GM19395 (cell line): ENCODE measurements around the gene SLC37A1.
"Not testable (repeated sequence)": the region's sequence is repeated elsewhere in the genome, so short reads cannot be mapped to it uniquely, and the experiment has no call there.

Source experiments
- ATAC-seq: cut with Tn5 transposase; IDR thresholded peaks from one replicate; pipeline ENCODE4 v1.9.1; 2021; ENCODE audit warnings: mild to moderate bottlenecking, moderate library complexity; ENCODE audit not compliant: unreplicated experiment

SLC37A1 gene

DNA sequence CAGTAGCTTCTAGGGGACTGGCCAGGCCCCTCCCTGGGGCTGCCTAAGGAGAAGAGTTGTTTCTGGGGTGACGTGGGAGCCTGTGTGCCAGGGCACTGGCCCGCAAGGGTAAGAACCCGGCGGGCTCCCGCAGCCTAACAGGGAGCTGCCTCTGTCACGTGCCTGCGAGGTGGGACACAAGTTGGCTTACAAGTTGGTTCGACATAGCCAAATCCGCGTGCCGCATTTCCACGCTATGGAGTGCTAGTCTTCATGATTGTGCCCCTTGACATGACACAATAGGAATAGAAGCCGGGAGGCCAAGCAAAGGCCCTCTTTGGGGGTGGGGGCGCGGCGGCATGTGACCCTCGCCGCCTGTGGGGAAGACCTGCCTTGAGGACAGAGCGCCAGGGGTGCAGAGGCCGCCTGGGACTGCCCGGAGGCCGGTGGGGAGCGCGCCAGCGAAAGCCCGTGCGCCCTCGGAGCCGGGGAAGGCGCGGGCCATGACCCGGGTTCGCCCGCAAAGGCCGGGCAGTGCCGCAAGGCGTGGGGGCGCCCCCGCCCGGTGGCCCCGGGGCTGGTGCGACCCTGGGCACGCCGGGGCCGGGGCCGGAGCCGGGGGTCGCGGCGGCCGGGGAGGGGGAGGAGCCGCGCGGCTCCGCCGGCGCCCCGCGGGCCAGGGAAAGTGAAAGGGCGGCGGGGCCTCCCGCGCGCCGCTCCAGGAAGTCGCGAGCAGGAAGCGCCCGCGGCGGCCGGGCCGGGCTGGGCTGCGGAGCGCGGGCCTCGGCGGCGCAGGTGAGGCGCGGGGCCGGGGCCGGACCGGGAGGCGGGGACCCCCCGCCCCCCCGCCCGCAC lies at the start of gene SLC37A1:
SLC37A1 (plus strand) TSS at position 702 of the 834 bp plus-strand sequence. CDS start 4,603 bp downstream, outside the sequence.
- ATAC-seq, result no peak

DNA sequence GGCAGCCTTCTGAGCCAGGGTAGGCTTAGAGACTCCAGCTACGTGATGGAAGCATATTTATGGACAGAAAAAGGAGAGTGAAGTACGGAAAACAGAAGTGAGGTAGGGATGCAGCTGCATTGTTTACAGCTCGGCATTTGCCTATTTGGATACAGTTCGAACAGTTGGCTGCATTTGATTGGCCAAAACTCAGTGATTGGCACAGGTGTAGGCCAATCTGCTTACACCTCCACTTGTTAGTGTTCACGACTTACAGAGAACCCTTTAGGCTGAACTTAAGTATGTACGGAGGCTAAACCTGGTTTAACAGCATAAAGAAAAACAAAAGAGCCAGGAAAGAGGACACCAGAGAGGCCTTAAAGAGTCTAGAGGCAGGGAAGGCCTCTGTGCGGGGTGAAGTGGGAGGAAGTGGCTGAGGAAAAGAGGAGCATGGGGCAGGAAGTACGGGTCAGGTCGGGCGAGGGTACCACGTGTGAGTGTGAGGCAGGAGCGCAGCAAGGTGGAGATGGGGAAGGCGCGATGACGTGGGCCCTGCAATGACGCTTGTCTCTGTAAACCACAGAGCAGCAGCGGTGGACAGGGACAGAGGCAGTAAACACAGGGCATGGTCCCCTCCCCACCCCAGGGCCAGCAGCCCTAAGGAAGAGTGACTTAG lies 49.7 kb upstream of the SLC37A1 start:
- no peak for ATAC-seq

DNA sequence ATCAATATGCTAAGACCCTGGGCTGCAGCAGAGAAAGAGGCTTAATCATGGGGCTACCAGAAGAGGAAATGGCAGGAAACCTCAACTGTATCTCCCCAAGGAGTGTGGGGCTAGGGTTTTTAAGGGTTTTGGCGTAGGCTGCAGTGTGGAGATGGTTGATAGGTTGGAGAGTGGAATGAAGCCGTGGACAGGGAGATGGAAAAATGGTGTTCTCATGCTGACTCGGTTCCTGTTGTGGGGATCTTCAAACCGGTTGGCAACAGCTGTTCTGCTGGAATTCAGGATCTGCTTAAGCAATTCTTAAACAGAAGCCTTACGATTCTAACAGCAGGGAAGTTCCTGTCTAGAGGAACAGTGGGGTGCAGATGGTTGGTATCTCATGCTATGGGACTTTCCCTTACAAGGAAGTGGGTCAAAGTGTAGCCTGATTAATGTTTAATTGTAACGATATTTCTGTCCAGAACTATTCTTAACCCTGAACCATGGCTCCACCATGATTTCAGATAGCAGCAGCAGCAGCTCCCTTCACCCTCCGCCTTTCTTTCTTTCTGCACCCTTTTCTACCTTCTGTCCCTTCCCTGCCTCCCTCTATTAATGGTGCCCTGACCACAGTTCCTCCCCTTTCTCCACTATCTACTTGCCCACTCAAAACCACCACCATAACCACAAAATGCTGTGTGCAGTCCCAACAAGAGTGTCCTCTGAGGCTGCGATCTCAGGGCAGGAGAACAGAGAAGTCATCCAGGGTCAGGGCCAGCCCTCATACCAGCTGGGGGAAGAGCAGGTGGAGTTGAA lies 48.4 kb upstream of the SLC37A1 start:
- peak; percentile 27 for ATAC-seq

DNA sequence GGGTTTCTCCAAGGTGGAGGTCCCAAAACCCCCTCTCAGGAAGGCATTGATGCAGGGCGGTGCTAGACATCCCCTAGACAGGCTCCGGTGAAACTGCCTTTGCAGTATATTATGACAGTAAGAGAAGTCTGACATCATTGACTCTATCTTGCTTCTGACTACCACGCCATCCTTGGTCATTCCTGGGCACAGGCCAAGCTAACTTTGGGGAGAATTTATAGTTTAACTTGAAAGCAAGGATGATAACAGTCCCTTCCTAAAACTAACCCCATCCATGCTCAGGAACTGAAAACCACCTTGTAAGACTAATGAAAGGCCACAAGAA lies 47.9 kb upstream of the SLC37A1 start:
- ATAC-seq, result peak; percentile 15

DNA sequence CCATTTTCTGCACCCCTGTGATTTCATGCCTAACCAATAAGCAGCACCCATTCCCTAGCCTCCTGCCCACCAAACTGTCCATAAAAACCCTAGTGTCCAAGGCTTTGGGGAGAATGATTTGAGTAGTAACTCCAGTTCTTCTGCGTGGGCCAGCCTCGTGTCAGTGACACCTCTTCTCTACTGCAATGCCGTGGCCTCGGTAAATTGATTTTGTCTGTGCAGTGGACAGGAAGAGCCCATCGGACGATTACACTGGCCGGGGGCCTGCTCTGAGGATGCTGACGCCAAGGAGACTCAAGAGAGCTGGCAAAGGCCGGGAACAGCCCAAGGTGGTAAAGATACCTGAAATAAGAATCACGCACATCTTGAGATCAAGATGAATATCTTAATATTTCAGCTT lies 47.0 kb upstream of the SLC37A1 start:
- no peak for ATAC-seq

DNA sequence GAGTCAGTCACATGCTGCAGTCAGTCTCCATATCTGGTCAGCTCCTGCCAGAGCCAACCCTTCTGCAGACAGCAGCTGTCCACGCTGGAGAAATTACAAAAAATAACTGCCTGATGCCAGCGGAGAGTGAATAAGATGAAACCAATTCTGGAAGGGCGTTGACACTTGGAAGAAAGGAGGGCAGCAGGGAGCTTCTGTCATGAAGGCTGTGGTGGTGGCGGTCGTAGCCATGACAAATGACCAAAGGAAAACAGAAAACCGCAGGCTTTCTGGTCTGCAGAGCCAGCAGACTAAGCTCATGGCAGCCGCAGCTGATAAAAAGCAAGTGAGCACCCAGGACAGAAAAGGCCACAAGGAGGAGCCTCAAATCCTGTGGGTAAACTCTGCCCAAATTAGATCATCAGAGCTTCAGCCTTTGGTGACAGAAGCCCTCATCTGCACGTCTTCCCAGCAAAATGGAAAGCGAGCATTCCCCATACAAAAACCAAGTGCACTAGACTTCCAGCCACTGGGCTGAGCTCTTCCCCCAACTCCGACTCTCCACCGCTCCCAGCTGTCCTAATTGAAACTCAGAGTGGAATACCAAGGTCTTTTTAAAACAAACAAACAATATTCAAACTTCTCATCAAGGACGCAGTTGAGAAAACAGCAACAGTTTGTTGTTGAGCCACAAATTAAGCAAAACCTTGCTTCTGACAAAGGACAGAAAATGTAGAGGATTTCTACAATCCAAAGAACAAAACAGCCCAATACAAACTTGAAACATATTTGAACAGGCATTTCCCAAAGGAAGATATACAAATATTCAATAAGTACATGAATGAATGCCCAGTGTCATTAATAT lies 46.3 kb upstream of the SLC37A1 start:
- no peak for ATAC-seq

DNA sequence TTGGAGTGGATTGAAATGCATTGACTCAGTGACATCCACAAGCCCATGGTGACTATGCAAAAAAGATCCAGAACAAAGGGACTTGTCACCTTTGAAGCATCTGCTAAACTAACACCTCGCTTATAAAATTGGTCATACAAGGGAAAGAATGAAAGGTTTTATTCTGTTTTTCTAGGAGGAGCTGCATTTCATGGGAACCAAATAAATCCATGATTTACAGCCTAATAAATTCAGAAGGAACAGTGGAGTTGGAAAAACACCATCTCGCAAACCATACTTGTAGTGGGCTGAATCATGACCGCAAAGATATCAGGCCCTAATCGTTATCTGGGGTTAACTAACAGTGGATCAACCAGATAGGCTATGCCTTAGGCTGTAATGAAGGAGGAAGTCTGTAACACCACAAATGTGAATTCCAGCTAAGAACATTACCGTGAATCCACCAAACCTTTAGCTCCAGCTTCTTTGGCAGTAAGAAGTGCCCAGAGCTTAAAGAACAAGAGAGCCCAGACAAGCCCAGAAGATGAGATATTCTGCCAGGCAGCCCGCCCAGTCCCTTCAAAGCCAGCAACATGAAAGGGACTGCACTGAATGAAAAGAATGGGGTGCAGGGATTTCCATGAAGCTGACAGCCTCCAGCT lies 45.0 kb upstream of the SLC37A1 start:
- ATAC-seq, result no peak

DNA sequence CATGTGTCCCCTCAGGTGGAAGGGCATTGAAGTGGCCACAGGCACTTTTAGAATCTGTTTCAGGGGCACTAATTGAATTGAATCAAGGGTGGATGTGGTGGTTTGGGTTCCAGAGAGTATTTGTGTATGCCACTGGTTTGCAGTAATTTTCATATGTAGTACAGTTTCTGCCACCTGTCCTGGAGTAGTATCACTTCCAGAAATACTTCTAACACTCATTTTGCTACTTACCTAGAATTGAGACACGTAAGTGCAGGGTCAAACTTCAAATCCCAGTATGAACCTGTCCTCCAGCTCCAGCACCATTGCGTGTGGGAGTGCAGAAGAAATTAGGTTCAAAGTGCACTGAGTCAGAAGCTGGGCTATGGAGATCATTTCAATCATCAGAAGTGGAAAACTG lies 44.4 kb upstream of the SLC37A1 start:
- peak; percentile 45 for ATAC-seq

DNA sequence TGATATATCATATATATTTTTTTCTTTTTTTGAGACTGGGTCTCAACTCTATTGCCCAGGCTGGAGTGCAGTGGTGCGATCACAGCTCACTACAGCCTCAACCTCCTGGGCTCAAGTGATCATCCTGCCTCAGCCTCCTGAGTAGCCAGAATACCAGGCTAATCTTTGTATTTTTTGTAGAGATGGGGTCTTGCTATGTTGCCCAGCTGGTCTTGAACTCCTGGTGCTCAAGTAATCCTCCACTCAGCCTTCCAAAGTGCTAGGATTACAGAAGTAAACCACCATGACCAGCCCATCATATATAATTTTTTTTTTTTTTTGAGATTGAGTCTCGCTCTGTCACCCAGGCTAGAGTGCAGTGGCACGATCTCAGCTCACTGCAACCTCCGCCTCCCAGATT lies 43.9 kb upstream of the SLC37A1 start:
- ATAC-seq, result not testable (repeated sequence)

DNA sequence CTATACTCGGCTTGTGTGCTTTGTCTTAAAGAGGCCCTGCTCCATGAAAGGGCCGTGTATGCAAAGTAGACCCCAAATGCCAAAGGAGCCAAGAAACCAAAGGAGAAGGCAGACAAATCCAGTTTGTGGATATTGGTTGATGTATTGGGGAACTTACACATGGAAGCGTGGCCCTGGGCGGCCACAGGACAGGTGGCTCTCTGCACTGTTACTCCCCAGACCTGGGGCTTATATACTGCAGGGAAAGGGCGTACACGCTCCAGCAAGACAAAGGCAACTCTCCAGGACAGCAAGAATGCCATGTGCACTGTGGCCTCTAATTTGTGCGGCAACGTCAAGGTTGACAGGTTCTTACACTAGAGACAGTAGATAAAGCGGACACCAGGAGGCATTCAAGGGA lies 42.4 kb upstream of the SLC37A1 start:
- ATAC-seq, result no peak

DNA sequence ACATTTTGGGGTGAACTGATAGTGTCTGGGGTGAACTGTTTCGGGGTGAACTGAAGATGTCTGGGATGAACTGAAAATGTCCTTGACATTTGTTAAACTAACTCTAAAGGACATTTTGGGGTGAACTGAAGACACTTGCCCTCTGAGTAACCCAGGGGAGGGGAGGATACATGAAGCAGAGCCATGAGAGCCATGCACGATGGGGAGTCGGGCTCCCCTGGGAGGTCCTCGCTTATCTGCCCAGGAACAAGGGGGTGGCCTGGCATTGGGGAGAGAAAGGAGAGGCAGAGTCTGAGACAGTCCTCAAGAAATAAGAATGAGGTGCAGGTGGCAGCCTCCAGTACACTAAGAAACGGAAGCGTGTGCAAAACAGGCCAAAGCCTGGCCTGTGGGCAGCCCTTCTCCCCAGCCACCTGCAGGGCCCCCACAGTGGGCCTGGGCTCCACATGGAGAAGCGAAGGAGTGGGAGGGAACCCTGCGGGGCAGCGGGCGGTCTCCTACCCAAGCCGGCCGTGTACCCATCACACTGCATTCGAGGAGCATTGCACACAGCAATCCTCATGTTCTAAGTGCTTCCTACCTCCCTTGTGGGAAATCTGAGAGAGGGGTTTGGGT lies 41.8 kb upstream of the SLC37A1 start:
- no peak for ATAC-seq

DNA sequence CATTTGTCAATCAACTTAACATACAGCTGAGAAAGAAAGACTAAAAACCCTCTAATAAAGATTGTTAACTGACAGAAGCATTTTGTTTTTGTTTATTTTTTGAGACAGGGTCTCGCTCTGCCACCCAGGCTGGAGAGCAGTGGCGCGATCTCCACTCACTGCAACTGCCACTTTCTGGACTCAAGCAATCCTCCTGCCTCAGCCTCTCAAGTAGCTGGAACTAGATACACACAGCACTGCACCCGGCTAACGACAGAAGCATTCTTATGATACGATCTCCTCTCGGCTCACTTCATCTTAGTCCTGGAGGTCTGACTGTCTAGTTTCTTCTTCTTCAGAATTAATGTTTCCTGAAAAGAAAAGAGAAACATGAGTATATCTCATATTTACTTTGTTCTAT lies 41.1 kb upstream of the SLC37A1 start:
- no peak for ATAC-seq

DNA sequence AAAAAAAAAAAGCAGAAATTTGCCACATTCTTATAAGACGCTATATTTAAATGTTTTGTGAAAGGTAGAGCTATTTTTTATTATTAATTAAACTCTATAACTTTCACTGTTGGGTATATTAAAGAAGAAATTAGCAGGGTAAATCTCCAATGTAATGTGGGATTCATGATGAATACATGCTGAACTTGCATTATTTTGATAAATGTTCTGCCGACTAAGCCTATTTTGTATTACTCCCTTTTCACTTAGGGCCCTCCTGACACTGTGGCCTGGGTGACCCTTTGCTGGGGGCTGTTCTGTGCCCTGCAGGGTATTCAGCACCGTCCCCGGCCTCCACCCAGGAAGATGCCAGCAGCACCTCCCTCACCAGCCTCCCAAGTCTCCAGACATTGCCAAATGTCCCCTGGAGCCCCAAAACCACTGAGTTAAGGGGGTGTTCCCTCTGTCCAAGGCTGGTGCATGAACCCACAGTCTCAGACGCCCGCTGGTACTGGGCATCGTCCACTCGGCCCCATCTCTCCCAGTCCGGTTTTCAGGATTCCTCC lies 40.1 kb upstream of the SLC37A1 start:
- ATAC-seq, result no peak

DNA sequence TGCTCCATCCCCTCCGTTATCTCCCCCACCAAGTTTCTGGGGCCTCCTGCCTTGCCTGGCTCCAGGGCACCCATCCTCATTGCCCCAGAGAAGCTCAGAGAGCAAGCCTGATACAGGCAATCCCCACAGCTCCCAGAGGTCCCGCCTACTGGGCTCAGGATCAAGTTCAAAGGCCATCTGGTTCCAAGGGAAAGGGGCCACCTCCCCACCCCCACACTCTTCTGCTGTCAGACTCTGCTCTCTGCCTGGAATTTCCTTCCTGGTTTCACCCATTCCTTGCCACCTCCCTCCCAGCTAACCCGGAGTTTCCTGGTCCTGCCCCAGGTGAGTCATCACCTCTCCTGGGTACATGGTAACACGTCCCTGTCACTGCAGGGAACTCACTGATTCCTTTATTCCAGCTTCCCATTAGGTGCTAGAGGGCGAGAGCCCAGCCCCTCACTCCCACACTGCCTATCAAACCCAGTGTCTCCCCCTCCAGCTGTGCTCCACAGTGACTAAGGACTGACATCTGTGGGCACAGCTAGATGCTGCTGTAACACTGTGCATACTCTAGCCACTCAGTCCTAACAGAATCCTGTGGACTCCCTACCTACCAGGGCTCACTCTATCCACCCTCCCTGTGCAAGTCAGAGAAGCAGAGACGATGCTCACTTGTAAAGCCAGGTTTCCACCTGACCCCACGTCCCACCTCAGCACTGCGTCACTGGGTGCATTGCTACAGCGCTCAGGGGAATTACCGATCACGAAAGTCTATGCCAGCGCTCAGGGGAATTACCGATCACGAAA lies 39.4 kb upstream of the SLC37A1 start:
- peak; percentile 54 for ATAC-seq

DNA sequence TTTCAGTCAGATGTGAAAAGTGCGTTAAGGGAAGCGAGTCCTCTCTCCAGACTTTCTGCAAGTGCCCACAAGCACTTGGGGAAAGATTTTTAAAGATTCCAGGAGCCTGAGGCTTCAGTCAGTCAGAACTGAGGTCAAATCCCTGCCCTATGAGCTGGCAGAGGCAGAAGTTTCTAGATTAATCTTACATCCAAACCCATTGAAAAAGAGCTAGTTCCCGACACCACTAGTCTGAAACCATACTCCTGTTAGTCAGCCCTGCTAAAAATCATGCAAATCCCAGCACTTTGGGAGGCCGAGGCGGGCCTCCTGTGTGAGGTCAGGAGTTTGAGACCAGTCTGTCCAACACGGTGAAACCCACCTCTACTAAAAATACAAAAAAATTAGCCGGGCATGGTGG lies 38.6 kb upstream of the SLC37A1 start:
- ATAC-seq, result no peak

DNA sequence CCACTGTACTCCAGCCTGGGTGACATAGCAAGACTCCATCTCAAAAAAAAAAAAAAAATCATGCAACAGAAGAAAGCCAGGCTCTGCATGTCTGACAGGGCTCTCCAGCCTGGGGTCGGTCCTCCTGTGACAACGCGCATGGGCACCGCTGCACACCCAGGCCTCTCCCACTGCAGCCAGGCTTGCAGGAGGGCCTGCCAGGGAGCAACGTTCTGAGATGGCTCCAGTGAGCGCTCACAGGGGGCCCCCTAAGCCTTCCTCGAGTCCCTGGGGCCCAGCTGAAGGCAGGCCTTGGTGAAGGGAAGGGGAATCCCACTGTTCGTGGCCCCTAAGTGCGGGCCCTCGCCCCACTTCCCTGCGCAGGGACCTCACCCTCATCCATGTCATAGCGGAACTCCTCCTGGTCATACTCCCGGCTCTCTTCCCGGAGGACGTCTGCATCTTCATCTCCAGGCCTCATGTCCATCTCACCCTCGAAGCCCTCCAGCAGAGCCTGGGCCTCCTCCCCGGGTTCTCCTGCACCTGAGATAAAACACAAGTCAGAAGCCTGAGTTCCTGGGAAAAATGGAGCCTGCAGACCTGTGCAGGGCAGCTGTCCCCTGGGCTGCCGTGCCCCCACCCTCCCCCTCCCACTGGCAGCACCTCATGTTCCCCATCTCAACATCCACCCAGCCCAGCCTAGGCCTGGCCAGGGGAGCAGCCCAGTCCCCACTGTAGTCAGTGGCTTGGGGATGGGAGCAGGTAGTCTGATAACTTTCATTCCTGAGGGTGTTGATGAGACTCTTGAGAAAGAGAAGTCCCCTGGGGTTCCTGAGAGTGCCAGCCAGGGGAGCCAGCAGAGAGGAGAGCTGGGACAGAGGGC lies 37.9 kb upstream of the SLC37A1 start:
- ATAC-seq, result no peak

DNA sequence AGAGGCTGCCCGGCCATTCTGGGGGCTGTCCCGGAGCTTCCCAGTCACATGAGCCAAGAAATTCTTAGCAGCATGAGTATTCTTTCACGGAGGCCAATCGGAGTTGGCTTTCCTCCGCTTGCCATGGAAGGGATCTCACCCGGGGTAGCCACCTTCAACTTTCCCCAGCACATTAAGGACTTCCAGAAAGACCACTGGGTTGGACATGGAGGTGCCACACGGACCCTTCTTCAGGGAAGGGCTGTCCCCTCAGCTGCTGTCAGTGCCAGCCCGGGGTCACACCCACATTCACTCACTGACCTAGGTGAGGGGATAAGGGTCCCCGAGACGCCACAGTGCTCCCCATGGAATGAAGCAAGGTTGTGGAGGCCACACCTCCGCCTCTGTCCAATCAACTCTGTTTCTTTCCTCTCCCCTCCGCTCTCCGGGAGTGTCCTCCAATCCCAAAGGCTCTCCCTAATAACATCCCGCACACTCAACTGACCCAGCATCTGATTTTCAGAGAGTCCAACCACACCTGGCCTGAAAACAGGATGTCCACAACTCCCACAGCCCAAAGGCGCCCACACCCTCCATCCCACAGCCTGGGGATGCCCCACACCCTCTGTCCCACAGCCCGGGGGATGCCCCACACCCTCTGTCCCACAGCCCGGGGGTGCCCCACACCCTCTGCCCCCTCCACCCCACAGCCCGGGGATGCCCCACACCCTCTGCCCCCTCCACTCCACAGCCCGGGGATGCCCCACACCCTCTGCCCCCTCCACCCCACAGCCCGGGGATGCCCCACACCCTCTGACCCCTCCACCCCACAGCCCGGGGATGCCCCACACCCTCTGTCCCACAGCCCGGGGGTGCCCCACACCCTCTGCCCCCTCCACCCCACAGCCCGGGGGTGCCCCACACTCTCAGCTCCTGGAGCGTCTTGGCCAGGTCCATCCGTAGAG lies 37.0 kb upstream of the SLC37A1 start:
- ATAC-seq, result no peak
